ENCODE data around the gene SCGB1C1. TPM values are rescaled to one million over a fixed set of nuclear protein-coding genes. Genes with fewer than 3 reads are reported as not detected.

The SCGB1C1 gene
- total RNA-seq, 1 donor from 2014 or later, result not detected

DNA sequence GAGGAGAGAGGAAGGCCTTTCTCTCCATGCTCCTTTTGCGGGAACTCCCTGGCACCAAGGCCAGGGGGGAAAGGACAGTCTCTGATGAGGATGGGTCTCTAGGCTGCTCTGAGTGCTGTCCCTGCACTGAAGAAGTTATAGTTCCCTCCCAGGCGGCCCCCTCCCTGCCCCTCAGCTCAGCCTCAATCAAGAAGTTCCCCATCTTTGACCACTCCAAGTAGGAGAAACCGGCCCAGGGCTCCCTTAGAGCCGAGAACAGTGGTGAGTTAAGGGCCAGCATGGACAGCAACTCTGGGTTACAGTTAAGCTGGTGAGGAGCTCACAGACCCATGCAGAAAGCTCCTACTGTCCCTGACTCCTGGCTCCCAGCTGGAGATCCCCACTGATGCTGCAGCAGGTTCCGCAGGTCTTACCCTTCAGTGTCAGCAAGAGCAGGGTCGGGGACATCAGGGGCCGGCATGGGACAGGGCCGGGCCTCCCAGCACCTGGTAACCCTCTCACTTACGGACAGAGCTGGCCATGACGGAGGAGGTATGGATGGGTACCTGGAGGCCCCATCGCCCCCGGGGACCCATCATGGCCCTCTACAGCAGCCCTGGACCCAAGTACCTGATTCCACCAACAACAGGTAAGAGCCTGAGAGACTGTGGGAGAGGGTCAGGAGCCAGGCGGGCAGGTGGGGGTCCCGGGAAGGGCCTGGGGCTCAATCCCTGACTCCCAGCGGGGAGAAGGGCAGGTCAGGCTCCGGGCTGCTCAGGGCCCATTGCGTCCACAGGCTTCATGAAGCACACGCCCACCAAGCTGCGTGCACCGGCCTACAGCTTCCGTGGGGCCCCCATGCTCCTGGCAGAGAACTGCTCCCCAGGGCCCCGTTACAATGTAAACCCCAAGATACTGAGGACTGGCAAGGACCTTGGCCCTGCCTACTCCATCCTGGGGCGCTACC is 4.2 kb downstream of the SCGB1C1 start:
- peaks cover 2% of the 10 kb centered on the region for H3K27me3 Mint-ChIP-seq (ENCODE audit: unreplicated experiment)
- TF ChIP-seq, protein P1, sequence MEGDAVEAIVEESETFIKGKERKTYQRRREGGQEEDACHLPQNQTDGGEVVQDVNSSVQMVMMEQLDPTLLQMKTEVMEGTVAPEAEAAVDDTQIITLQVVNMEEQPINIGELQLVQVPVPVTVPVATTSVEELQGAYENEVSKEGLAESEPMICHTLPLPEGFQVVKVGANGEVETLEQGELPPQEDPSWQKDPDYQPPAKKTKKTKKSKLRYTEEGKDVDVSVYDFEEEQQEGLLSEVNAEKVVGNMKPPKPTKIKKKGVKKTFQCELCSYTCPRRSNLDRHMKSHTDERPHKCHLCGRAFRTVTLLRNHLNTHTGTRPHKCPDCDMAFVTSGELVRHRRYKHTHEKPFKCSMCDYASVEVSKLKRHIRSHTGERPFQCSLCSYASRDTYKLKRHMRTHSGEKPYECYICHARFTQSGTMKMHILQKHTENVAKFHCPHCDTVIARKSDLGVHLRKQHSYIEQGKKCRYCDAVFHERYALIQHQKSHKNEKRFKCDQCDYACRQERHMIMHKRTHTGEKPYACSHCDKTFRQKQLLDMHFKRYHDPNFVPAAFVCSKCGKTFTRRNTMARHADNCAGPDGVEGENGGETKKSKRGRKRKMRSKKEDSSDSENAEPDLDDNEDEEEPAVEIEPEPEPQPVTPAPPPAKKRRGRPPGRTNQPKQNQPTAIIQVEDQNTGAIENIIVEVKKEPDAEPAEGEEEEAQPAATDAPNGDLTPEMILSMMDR (IDR thresholded peaks at IDR 0.05; ENCODE audit: partially characterized antibody, unreplicated experiment), result no peak
- no peaks in the 10 kb centered on the region for H3K9me3 Mint-ChIP-seq (ENCODE audit: unreplicated experiment)
- no peaks in the 10 kb centered on the region for H3K4me1 Mint-ChIP-seq (ENCODE audit: low read depth, unreplicated experiment)
- no peaks in the 10 kb centered on the region for H3K36me3 Mint-ChIP-seq (ENCODE audit: unreplicated experiment)
- no peak overlapping the region for H3K27ac Mint-ChIP-seq (ENCODE audit: unreplicated experiment)
- no peak overlapping the region for H3K4me3 Mint-ChIP-seq (ENCODE audit: unreplicated experiment)
- no peak for DNase-seq

DNA sequence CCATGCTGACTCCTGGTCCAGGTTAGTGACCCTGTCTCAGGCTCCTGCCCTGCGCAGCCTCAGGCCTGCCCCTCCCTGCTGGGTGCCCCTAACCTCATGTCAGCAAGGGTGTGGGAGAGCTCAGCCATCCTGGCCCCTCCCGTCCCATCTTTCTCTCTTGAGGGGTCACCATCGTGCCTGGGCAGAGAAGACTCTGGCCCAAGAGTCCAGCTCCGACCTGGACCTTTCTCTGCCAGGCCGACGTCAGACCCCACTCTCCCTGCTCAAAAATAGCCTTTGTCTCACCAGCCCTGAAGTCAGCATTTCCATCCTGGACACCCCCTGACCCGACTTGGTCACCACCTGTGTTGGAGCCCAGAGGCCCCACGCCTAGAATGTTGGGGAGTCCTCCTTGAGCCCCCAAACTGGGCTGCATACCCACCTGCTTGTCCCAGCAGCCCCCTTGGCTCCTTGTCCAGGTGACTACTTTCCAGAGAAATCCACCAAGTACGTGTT is 4.9 kb downstream of the SCGB1C1 start:
- TF ChIP-seq, protein P1 (IDR thresholded peaks at IDR 0.05; ENCODE audit: partially characterized antibody, unreplicated experiment), result no peak
- no peak overlapping the region for H3K27ac Mint-ChIP-seq (ENCODE audit: unreplicated experiment)
- peaks cover 2% of the 10 kb centered on the region for H3K27me3 Mint-ChIP-seq (ENCODE audit: unreplicated experiment)
- no peaks in the 10 kb centered on the region for H3K36me3 Mint-ChIP-seq (ENCODE audit: unreplicated experiment)
- H3K4me3 Mint-ChIP-seq (ENCODE audit: unreplicated experiment), result no peak overlapping the region
- H3K9me3 Mint-ChIP-seq (ENCODE audit: unreplicated experiment), result no peaks in the 10 kb centered on the region
- DNase-seq, result no peak
- no peaks in the 10 kb centered on the region for H3K4me1 Mint-ChIP-seq (ENCODE audit: low read depth, unreplicated experiment)

DNA sequence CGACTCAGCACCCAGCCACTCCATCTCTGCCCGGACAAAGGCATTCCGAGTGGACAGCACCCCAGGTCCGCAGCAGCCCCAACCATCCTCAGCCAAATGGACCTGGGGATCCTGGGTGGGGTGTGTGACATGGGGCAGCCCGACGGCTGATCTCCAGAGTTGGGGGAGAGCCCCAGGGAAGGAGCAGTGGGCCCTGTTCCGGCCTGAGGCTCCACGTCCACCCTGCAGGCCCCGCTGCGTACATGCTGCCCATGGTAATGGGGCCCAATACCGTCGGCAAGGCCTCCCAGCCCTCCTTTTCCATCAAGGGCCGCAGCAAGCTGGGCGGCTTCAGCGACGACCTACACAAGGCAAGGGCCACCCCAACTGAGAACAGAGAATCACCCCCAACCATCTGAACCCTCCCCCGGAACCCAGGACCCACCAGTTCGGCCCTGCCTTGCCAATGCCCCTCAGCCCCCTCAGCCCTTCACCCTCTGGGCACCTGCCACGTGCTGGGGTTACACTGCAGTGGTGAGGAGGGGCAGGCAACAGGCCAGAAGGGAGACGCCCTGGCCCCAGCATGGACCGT is 5.4 kb downstream of the SCGB1C1 start:
- DNase-seq, result no peak
- no peaks in the 10 kb centered on the region for H3K9me3 Mint-ChIP-seq (ENCODE audit: unreplicated experiment)
- peaks cover 2% of the 10 kb centered on the region for H3K27me3 Mint-ChIP-seq (ENCODE audit: unreplicated experiment)
- no peaks in the 10 kb centered on the region for H3K36me3 Mint-ChIP-seq (ENCODE audit: unreplicated experiment)
- H3K4me1 Mint-ChIP-seq (ENCODE audit: low read depth, unreplicated experiment), result no peaks in the 10 kb centered on the region
- no peak overlapping the region for H3K27ac Mint-ChIP-seq (ENCODE audit: unreplicated experiment)
- no peak overlapping the region for H3K4me3 Mint-ChIP-seq (ENCODE audit: unreplicated experiment)
- TF ChIP-seq, protein P1 (IDR thresholded peaks at IDR 0.05; ENCODE audit: partially characterized antibody, unreplicated experiment), result no peak

DNA sequence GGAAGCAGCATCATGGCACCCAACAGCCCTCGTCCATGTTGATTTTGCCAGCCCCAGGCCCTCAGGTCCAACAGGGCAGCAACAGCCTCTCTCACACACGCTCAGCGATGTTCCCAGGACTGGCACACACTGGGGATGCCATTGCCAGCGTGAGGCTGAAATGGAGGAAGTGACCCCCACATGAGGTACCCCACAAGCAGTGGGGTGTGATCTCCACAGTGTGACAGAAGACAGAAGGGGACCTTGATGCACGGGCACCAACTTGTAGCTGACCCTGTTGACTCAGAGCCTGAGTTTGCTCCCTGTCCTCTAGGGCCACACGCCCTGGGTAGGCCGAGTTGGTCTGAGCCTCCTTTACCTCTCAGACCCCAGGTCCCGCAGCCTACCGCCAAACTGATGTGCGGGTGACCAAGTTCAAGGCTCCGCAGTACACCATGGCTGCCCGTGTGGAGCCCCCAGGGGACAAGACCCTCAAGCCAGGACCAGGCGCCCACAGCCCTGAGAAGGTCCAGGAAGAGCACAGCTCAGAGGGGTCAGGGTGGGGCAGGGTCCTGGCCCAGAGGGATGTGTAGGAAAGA is 6.2 kb downstream of the SCGB1C1 start:
- no peak for DNase-seq
- TF ChIP-seq, protein P1 (IDR thresholded peaks at IDR 0.05; ENCODE audit: partially characterized antibody, unreplicated experiment), result no peak
- H3K4me1 Mint-ChIP-seq (ENCODE audit: low read depth, unreplicated experiment), result no peaks in the 10 kb centered on the region
- no peak overlapping the region for H3K4me3 Mint-ChIP-seq (ENCODE audit: unreplicated experiment)
- H3K9me3 Mint-ChIP-seq (ENCODE audit: unreplicated experiment), result peaks cover 3% of the 10 kb centered on the region
- H3K27me3 Mint-ChIP-seq (ENCODE audit: unreplicated experiment), result peaks cover 7% of the 10 kb centered on the region
- H3K27ac Mint-ChIP-seq (ENCODE audit: unreplicated experiment), result no peak overlapping the region
- no peaks in the 10 kb centered on the region for H3K36me3 Mint-ChIP-seq (ENCODE audit: unreplicated experiment)
